GM19468 (cell line): ENCODE measurements around the gene WNT11.

ENCODE experiments used
- ATAC-seq: cut with Tn5 transposase; IDR thresholded peaks from one replicate; pipeline ENCODE4 v1.9.1; 2021; ENCODE audit warnings: mild to moderate bottlenecking, moderate library complexity, moderate number of reproducible peaks; ENCODE audit not compliant: unreplicated experiment; ENCODE audit errors: extremely low read depth

The WNT11 gene

DNA sequence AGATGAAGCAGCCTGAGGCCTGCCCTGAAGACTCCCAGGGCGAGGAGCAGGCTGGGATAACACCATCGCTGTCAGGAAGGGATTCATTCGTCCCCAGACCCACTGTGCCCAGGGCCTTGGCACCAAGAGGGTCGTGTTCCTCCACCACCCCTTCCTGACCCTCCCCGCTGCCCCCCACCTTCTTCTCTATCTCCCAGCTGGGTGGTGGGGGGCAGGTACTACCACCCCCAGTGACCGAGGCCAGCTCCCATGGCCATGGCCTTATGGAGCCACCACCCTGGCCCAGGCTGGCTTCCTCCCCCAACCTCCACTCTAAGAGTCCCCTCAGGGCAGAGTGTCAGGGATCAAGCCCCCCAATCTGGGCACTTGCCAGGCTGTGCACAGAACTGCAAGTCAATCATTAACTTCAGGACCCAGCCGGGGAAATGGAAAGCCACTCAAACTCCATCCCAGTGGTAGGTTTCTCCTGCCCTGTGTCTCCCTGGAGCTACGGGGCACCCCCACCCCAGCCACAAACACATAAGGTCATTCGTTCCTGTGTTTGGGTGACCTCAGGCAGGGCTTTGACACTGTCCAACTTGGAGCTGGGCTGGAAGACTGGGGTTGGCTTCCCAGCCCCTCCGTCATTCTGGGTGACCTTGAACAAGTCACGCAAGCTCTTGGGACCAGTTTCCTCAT, 33.3 kb upstream of the WNT11 start:
- ATAC-seq = no peak

DNA sequence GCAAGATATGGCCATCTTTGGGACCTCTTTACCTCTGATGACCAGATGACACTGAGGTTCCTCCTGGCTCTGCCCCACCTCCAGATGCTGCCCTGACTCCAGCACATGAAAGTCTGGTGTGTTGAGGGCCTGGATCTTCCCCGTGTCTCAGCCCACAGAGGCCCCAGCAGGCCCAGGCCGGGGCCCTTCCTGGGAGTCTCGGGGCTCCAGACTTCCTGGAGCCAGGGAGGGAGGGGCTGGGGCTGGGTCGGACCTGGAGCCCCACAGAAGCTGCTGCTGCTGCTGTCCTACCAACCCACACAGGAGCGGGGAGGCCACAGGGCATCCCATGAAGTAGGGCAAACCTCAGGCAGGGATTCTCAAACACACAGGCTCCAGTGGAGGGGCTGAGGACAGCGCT, 32.2 kb upstream of the WNT11 start:
- ATAC-seq = no peak

DNA sequence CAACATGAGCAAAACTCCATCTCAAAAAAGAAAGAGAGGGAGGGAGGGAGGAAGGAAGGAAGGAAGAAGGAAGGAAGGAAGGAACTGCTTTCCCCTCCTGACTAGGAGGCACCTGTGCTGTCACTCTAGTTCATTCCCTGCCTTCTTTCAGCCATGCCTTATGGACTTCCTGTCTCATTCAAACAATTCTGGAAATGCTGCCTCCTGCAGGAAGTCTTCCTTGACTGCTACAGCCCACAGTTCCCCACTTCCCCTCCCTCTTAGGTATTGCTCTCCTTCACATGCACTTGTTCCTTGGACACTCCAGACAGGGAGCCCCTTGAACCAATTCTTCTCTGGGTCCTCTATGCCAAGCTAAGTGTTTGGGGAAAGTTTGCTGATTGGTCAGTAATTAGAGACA, 31.6 kb upstream of the WNT11 start:
- no peak for ATAC-seq

DNA sequence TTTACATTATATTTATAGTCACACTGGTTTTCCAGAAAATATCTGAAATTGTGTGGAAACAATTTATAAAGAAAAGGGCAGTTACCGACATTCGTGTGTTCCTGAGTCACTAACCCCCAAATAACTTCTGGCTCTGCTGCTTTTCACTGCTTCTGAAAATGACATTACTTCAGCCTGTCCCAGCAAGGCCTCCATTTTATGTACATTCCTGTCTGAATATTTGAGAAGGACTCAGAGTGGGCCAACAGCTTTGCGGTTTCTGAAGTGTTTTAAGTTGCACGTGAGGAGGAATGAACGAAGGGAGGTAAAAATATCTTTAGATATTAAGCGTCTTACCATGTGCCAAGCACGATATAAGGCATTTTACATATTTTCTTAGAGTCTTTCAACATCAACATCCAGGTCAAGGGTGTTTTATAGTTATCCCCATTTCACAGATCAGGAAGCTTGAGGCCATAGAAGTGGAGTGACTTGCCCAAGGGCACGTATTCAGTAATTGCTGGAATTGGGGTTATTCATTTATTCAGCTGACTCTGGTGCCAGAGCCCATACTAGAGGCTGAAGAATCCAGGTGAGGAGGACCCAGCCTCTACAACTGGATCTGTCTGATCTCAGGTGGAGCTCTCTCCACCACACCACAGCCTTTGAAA, 30.8 kb upstream of the WNT11 start:
- ATAC-seq = no peak

GRCh38 chr11:76236092-76236999, 30.0 kb upstream of the WNT11 start:
- no peak for ATAC-seq

DNA sequence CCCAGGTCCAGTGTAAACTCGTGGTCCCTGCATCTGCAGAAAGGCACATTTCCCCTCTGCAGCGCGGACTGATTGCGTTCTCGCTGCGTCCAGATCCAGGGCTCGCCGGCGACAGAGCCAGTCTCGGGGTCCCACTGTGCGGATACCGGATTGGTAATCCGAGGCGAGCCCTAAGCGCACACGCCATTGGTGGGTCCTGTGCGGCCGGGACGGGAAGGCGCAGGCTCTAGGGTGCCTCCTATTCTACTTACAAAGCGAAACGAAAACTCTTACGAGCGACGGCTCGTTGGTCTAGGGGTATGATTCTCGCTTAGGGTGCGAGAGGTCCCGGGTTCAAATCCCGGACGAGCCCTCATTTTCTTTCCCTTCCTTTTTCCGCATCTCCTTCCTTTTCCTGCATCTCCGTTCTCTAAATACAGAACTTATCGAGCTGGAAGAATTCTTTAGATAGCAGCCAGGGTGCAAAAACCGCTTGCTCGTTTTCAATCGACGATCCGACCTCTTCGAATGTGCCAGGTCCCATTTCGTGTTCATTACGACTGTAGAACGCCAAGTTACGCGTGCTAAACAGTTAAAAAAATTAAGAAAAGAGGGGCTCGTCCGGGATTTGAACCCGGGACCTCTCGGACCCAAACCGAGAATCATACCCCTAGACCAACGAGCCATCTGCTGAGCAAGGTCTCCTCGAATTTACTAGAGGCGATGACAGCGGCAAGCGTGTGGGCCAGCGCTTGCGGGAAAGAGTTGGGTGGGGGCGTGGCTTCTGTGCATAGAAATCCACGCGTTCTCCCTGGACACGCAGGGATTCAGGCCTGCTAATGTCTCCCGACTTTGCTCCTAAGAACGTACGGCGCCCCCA, 29.2 kb upstream of the WNT11 start:
- peak; percentile 50 for ATAC-seq

- ATAC-seq = no peak
Measured at GRCh38 chr11:76234416-76235232, 28.3 kb upstream of the WNT11 start.

- no peak for ATAC-seq
Measured at GRCh38 chr11:76234021-76234415, 27.7 kb upstream of the WNT11 start.

DNA sequence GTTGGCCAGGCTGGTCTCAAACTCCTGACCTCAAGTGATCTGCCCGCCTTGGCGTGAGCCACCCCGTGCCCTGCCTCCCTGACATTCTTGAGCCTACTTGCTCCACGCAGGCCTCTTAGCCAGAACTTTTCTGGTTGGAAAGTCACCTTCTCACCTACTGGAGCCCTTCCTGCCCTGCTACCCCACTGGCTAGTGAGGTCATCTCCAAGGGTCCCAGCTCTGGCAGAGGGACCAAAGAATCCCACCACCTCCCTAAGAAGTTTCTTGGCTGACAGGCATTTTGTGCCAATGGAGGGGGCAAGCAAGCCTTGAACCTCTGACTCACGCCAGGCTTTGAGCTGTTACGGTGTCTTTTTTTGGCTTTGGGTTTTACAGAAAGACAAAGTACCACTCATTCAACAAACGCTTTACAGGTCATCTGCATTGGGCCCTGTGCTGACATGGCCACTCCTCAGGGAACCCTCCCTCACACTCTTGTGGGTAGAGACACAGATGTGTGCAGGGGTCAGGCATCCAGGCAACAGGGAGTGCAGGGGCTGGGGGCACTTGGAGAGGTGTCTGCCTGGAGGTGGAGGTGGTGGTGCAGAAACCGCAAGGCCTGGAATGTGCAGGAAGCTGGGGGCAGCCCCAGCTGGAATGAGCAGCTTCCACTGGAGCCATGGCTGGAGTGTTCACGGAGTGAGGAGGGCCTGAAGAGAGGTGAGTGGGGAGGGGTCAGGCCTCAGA, 27.1 kb upstream of the WNT11 start:
- ATAC-seq = no peak

GRCh38 chr11:76232026-76232665, 25.8 kb upstream of the WNT11 start:
- ATAC-seq = no peak

GRCh38 chr11:76231121-76231738, 24.9 kb upstream of the WNT11 start:
- no peak for ATAC-seq

DNA sequence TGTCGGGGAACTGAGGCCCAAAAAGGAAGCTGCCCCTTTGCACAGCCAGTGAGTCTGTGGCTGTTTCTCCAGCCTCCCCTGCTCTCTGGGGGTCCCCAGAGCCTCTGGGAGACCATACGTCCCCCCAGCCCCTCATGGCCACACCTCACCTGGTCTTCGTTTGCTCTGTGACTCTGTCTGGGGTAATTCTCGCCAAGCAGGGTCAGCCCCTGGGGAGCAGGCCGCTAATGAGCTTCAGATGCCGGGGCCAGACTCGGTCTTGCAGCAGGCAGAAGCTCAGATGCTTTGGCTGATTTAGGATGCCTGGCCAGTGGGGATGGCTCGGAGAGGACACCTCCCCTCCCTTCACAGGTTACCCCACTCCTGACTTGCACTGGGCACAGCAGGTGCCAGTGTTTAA, 24.1 kb upstream of the WNT11 start:
- ATAC-seq = no peak

GRCh38 chr11:76229690-76230240, 23.5 kb upstream of the WNT11 start:
- no peak for ATAC-seq

DNA sequence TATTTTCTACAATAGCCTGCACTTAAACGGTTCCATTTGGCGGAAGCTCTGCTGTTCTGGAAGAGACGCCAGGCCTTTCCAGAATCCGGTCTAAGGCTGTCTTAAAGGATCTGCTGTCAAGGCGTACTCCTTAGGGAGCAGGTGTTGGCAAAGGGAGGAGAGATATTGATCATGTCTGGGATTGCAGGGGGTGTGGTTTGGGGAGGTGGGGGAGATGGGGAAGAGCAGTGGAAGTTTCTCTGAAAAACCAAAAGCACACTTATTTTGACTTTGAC, 22.5 kb upstream of the WNT11 start:
- no peak for ATAC-seq

GRCh38 chr11:76228071-76228874, 22.0 kb upstream of the WNT11 start:
- ATAC-seq = no peak

DNA sequence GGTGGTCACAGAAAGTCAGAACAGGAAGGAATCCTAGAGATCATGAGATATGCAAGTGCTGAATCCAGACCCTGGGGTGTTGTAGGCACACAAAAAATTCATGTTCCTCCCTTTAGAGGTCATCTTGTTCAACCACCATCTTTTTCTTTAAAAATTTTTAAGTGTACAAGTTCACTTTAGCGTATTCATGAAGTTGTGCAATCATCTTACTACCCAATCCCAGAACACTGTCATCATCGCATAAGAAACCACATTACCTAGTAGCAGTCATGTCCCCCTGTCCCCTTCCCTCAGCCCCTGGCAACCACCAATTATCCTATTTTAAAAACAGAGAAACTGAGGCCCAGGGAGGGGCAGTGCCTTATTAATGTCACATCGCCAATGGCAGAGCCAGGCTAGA, 20.3 kb upstream of the WNT11 start:
- ATAC-seq = no peak

DNA sequence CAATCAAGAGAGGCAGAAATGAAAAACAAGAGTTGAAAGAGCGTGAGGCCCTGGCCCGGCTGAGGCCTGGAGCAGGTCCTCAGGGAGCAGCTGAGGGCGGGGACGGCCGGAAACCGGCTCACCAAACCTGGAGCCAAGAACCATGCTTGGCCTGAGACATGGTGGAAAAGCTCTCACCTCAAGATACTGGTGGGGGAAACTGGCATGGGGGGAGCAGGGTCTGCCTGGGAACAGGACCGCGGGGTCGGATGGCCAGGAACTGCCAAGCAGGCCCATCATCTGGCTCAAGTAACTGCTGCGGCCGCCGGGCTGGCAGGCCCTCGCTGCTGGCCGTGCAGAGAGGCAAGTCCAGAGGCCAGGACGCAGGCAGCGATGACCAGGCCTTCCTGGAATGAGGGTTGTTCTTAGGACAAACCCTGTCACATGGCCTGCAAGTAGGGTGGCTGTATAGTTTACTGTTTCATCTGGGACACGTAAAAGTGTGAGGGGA, 18.9 kb upstream of the WNT11 start:
- ATAC-seq = no peak
